ENCODE measurements around the gene MYO3A. TPM values are rescaled to one million over a fixed set of nuclear protein-coding genes. Genes with fewer than 3 reads are reported as not detected.

The MYO3A gene
- total and polyA plus RNA-seq, 2 donors (not counting 1 experiment from before 2014, with no cell fraction given), result not detected

DNA sequence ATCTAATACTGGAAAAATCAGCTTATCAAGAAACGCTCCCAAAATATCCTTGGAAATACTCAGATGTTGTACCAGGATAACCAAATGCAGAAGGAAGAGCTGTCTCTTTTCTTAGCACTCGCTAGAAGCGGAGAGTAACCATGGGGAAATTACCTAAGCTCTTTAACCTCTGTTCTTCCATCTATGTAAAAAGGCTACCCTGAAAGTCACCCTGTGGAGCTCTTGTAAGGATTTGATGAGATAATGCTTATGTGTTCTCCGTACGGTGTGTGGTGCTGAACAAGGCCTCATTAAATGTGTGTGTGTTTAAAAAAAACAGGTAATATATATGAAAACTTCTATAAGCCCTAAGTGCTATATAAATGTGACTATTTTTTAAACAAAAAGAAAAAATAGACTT lies 38.2 kb upstream of the MYO3A start:
- no peak for DNase-seq (ENCODE audit: low read depth in 2 of 2)
- Histone ChIP-seq H2AFZ (ENCODE audit: low read length) (no peak overlapping the region), H3K9ac (ENCODE audit: insufficient read depth, low read length) (no peak overlapping the region), H3K27me3 (ENCODE audit: control insufficient read depth, insufficient read depth, low read length) (no peaks in the 10 kb centered on the region), H3K9me3 (ENCODE audit: control insufficient read depth, insufficient read depth, low read depth, low read length) (no peaks in the 10 kb centered on the region), H3K79me2 (ENCODE audit: control insufficient read depth, insufficient read depth, low read length) (no peaks in the 10 kb centered on the region), H3K4me1 (ENCODE audit: control insufficient read depth, extremely low read depth, insufficient read depth, low read length) (no peaks in the 10 kb centered on the region), H3K36me3 (ENCODE audit: control insufficient read depth, insufficient read depth, low read length) (no peaks in the 10 kb centered on the region), H3K4me3 (replicated peaks in 1 of 4; ENCODE audit: control extremely low read depth in 1 of 4, insufficient read depth in 1 of 4, low read depth in 3 of 4, low read length in 4 of 4) (no peak overlapping the region), H3K27ac (ENCODE audit: insufficient read depth, low read length) (no peak overlapping the region), H4K20me1 (ENCODE audit: control insufficient read depth, extremely low read depth, insufficient read depth, low read length) (no peaks in the 10 kb centered on the region), H3K4me2 (ENCODE audit: extremely low read depth, insufficient read depth, low read length) (no peak overlapping the region)
- no peak for TF ChIP-seq EZH2 (IDR thresholded peaks at IDR 0.05; ENCODE audit: low read length, missing control alignments)
- TF ChIP-seq, protein P1, sequence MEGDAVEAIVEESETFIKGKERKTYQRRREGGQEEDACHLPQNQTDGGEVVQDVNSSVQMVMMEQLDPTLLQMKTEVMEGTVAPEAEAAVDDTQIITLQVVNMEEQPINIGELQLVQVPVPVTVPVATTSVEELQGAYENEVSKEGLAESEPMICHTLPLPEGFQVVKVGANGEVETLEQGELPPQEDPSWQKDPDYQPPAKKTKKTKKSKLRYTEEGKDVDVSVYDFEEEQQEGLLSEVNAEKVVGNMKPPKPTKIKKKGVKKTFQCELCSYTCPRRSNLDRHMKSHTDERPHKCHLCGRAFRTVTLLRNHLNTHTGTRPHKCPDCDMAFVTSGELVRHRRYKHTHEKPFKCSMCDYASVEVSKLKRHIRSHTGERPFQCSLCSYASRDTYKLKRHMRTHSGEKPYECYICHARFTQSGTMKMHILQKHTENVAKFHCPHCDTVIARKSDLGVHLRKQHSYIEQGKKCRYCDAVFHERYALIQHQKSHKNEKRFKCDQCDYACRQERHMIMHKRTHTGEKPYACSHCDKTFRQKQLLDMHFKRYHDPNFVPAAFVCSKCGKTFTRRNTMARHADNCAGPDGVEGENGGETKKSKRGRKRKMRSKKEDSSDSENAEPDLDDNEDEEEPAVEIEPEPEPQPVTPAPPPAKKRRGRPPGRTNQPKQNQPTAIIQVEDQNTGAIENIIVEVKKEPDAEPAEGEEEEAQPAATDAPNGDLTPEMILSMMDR (conservative IDR thresholded peaks at IDR 0.05 in 1 of 2, IDR thresholded peaks at IDR 0.05 in 1 of 2; ENCODE audit: low read depth in 1 of 2, low read length in 2 of 2), result no peak

- no peak for TF ChIP-seq EZH2 (IDR thresholded peaks at IDR 0.05; ENCODE audit: low read length, missing control alignments)
- TF ChIP-seq, protein P1 (conservative IDR thresholded peaks at IDR 0.05 in 1 of 2, IDR thresholded peaks at IDR 0.05 in 1 of 2; ENCODE audit: low read depth in 1 of 2, low read length in 2 of 2), result no peak
- H2AFZ ChIP-seq (ENCODE audit: low read length), result no peak overlapping the region
- H3K27me3 ChIP-seq (ENCODE audit: control insufficient read depth, insufficient read depth, low read length), result no peaks in the 10 kb centered on the region
- DNase-seq (ENCODE audit: low read depth in 2 of 2), result no peak
- H3K4me1 ChIP-seq (ENCODE audit: control insufficient read depth, extremely low read depth, insufficient read depth, low read length), result no peaks in the 10 kb centered on the region
- H3K4me2 ChIP-seq (ENCODE audit: extremely low read depth, insufficient read depth, low read length), result no peak overlapping the region
- no peak overlapping the region for H3K9ac ChIP-seq (ENCODE audit: insufficient read depth, low read length)
- no peaks in the 10 kb centered on the region for H4K20me1 ChIP-seq (ENCODE audit: control insufficient read depth, extremely low read depth, insufficient read depth, low read length)
- H3K4me3 ChIP-seq (replicated peaks in 1 of 4; ENCODE audit: control extremely low read depth in 1 of 4, insufficient read depth in 1 of 4, low read depth in 3 of 4, low read length in 4 of 4), result no peak overlapping the region
- H3K79me2 ChIP-seq (ENCODE audit: control insufficient read depth, insufficient read depth, low read length), result no peaks in the 10 kb centered on the region
- H3K36me3 ChIP-seq (ENCODE audit: control insufficient read depth, insufficient read depth, low read length), result no peaks in the 10 kb centered on the region
- H3K27ac ChIP-seq (ENCODE audit: insufficient read depth, low read length), result no peak overlapping the region
- H3K9me3 ChIP-seq (ENCODE audit: control insufficient read depth, insufficient read depth, low read depth, low read length), result no peaks in the 10 kb centered on the region
Measured at GRCh38 chr10:25896421-25896820, 37.6 kb upstream of the MYO3A start.

- H3K79me2 ChIP-seq (ENCODE audit: control insufficient read depth, insufficient read depth, low read length), result no peaks in the 10 kb centered on the region
- no peaks in the 10 kb centered on the region for H3K27me3 ChIP-seq (ENCODE audit: control insufficient read depth, insufficient read depth, low read length)
- H2AFZ ChIP-seq (ENCODE audit: low read length), result no peak overlapping the region
- H3K9me3 ChIP-seq (ENCODE audit: control insufficient read depth, insufficient read depth, low read depth, low read length), result no peaks in the 10 kb centered on the region
- no peaks in the 10 kb centered on the region for H4K20me1 ChIP-seq (ENCODE audit: control insufficient read depth, extremely low read depth, insufficient read depth, low read length)
- no peak overlapping the region for H3K4me3 ChIP-seq (replicated peaks in 1 of 4; ENCODE audit: control extremely low read depth in 1 of 4, insufficient read depth in 1 of 4, low read depth in 3 of 4, low read length in 4 of 4)
- no peak for TF ChIP-seq EZH2 (IDR thresholded peaks at IDR 0.05; ENCODE audit: low read length, missing control alignments)
- TF ChIP-seq, protein P1 (conservative IDR thresholded peaks at IDR 0.05 in 1 of 2, IDR thresholded peaks at IDR 0.05 in 1 of 2; ENCODE audit: low read depth in 1 of 2, low read length in 2 of 2), result no peak
- no peak overlapping the region for H3K9ac ChIP-seq (ENCODE audit: insufficient read depth, low read length)
- no peaks in the 10 kb centered on the region for H3K36me3 ChIP-seq (ENCODE audit: control insufficient read depth, insufficient read depth, low read length)
- DNase-seq (ENCODE audit: low read depth in 2 of 2), result no peak
- H3K4me2 ChIP-seq (ENCODE audit: extremely low read depth, insufficient read depth, low read length), result no peak overlapping the region
- H3K4me1 ChIP-seq (ENCODE audit: control insufficient read depth, extremely low read depth, insufficient read depth, low read length), result no peaks in the 10 kb centered on the region
- H3K27ac ChIP-seq (ENCODE audit: insufficient read depth, low read length), result no peak overlapping the region
Measured at GRCh38 chr10:25899304-25899703, 34.7 kb upstream of the MYO3A start.

Data from fibroblast of lung (primary cell).